ENCODE measurements around the gene FES.

DNA sequence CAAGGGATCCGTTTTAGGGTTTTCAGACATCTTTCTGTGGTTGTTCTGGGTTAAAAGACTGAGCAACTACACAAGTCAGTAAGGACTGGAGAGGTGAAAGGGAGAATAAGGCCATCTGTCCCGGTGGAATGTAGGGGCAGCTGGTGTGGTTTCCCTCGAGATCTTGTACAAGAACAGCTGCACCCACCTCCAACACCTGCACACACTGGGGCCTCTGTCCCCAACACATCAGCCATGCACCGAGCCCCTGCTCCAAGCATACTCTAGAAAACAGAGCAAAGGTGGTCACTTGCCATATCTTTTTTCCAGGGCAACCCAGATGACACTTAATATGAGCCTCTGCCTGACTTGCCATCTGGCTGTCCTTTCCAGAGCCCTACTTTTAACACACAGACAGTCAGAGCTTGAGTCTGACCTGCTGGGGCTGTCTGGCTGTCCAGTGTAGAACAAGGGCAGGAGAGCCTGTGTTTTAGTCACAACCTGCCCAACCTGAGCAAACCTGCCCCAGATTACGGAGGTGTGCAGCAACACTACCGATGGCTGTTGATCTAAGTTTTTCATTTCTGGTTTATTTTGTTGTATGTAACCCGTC is 31.0 kb downstream of the FES start:
- no peak for TF ChIP-seq RXRA (IDR thresholded peaks at IDR 0.05; ENCODE audit: borderline replicate concordance, low read depth)
- no peak for TF ChIP-seq CHD2 (IDR thresholded peaks at IDR 0.05; ENCODE audit: low read length, partially characterized antibody)
- no peak for TF ChIP-seq GATA2 (CRISPR knock-in tag; IDR thresholded peaks at IDR 0.05)
- TF ChIP-seq JUND (IDR thresholded peaks at IDR 0.05): no peak
- TF ChIP-seq ELF1 (IDR thresholded peaks at IDR 0.05): no peak
- no peak for TF ChIP-seq SIN3A (IDR thresholded peaks at IDR 0.05; ENCODE audit: borderline replicate concordance, low read depth, low read length)
- TF ChIP-seq EP300 (IDR thresholded peaks at IDR 0.05; ENCODE audit: borderline replicate concordance in 1 of 2, low read depth in 1 of 2, low read length in 1 of 2): no peak
- TF ChIP-seq, protein P1, sequence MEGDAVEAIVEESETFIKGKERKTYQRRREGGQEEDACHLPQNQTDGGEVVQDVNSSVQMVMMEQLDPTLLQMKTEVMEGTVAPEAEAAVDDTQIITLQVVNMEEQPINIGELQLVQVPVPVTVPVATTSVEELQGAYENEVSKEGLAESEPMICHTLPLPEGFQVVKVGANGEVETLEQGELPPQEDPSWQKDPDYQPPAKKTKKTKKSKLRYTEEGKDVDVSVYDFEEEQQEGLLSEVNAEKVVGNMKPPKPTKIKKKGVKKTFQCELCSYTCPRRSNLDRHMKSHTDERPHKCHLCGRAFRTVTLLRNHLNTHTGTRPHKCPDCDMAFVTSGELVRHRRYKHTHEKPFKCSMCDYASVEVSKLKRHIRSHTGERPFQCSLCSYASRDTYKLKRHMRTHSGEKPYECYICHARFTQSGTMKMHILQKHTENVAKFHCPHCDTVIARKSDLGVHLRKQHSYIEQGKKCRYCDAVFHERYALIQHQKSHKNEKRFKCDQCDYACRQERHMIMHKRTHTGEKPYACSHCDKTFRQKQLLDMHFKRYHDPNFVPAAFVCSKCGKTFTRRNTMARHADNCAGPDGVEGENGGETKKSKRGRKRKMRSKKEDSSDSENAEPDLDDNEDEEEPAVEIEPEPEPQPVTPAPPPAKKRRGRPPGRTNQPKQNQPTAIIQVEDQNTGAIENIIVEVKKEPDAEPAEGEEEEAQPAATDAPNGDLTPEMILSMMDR (IDR thresholded peaks at IDR 0.05): no peak
- TF ChIP-seq TEAD4 (IDR thresholded peaks at IDR 0.05; ENCODE audit: borderline replicate concordance, insufficient read depth): no peak
- no peak for TF ChIP-seq POLR2AphosphoS5 (IDR thresholded peaks at IDR 0.05; ENCODE audit: low read depth, low read length)
- TF ChIP-seq, protein P2, sequence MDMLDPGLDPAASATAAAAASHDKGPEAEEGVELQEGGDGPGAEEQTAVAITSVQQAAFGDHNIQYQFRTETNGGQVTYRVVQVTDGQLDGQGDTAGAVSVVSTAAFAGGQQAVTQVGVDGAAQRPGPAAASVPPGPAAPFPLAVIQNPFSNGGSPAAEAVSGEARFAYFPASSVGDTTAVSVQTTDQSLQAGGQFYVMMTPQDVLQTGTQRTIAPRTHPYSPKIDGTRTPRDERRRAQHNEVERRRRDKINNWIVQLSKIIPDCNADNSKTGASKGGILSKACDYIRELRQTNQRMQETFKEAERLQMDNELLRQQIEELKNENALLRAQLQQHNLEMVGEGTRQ (IDR thresholded peaks at IDR 0.05; ENCODE audit: borderline replicate concordance, low read depth, low read length): no peak
- TF ChIP-seq MXI1 (IDR thresholded peaks at IDR 0.05; ENCODE audit: low read depth, low read length): no peak
- no peak for TF ChIP-seq RAD21 (IDR thresholded peaks at IDR 0.05; ENCODE audit: low read length)
- TF ChIP-seq RFX5 (IDR thresholded peaks at IDR 0.05; ENCODE audit: low read length): no peak
